Measurements from ENCODE around the gene FBXL17.

GRCh38 chr5:107887166-107887943 lies 494.5 kb downstream of the FBXL17 start:
- TF ChIP-seq CTCF (IDR thresholded peaks at IDR 0.05) (no peak), REST (IDR thresholded peaks at IDR 0.05; ENCODE audit: low read depth, low read length) (no peak), YY1 (IDR thresholded peaks at IDR 0.05; ENCODE audit: low read depth) (no peak), POLR2AphosphoS5 (IDR thresholded peaks at IDR 0.05; ENCODE audit: low read depth, low read length) (no peak), TAF1 (IDR thresholded peaks at IDR 0.05; ENCODE audit: borderline replicate concordance, low read depth, low read length) (no peak), EZH2phosphoT487 (IDR thresholded peaks at IDR 0.05; ENCODE audit: borderline replicate concordance, low read depth) (no peak), JUND (IDR thresholded peaks at IDR 0.05) (no peak), SIN3A (IDR thresholded peaks at IDR 0.05; ENCODE audit: borderline replicate concordance, low read depth, low read length) (no peak), SMC3 (IDR thresholded peaks at IDR 0.05; ENCODE audit: low read depth, low read length) (no peak), TCF12 (IDR thresholded peaks at IDR 0.05) (no peak), USF2 (IDR thresholded peaks at IDR 0.05; ENCODE audit: borderline replicate concordance, low read depth, low read length) (no peak)

Measured in SK-N-SH (cell line).